WTC11 (cell line): ENCODE results near the gene CD82. TPM values are rescaled to one million over a fixed set of nuclear protein-coding genes. Genes with fewer than 3 reads are reported as not detected.

Experiments used
- ATAC-seq: fragments of 200-7000 bp; cut with Tn5 transposase; 2 replicates; pipeline ENCODE4 v1.10.0; 2021; ENCODE audit warnings: mild to moderate bottlenecking, moderate library complexity
- CTCF ChIA-PET: fragments of 300-600 bp; sonication (Branson Sonifier 250); formaldehyde crosslinking; loops from one replicate; lab custom pipeline; 2021; ENCODE audit warnings: antibody characterized with exemption; lab: Charles Lee
- POLR2A ChIA-PET: fragments of 350-600 bp; sonication (Branson Sonifier 250); formaldehyde crosslinking; loops from one replicate; lab custom pipeline; 2021; ENCODE audit warnings: antibody characterized with exemption; lab: Charles Lee
- DNase-seq: peaks from one replicate; pipeline ENCODE4 v3.0.0; 2021; ENCODE audit warnings: low spot score
- H3K27ac Mint-ChIP-seq: 2 replicates; pipeline ENCODE4 v1.8.0; 2021; ENCODE audit warnings: mixed read lengths
- H3K27me3 Mint-ChIP-seq: 2 replicates; pipeline ENCODE4 v1.8.0; 2021; ENCODE audit warnings: low read depth, mild to moderate bottlenecking, moderate library complexity, mixed read lengths
- H3K36me3 Mint-ChIP-seq: 2 replicates; pipeline ENCODE4 v1.8.0; 2021; ENCODE audit warnings: mixed read lengths
- H3K4me1 Mint-ChIP-seq: 2 replicates; pipeline ENCODE4 v1.8.0; 2022; ENCODE audit warnings: mixed read lengths
- H3K4me3 Mint-ChIP-seq: 2 replicates; pipeline ENCODE4 v1.8.0; 2021; ENCODE audit warnings: mild to moderate bottlenecking, moderate library complexity, mixed read lengths
- H3K9me3 Mint-ChIP-seq: 2 replicates; pipeline ENCODE4 v1.8.0; 2021; ENCODE audit warnings: mixed read lengths
- ELF4 ChIP-seq: sonication (generic); formaldehyde crosslinking; IDR thresholded peaks from 2 replicates; pipeline ENCODE4 v1.8.1; 2022; ENCODE audit warnings: low read depth, mild to moderate bottlenecking, moderate library complexity, missing genetic modification reagents
- GABPB1 ChIP-seq: sonication (generic); formaldehyde crosslinking; IDR thresholded peaks from 2 replicates; pipeline ENCODE4 v1.8.1; 2023; ENCODE audit warnings: mild to moderate bottlenecking, missing genetic modification reagents
- KAT7 ChIP-seq: sonication (generic); formaldehyde crosslinking; IDR thresholded peaks from 2 replicates; pipeline ENCODE4 v1.8.1; 2023; ENCODE audit warnings: missing genetic modification reagents, mild to moderate bottlenecking, borderline replicate concordance
- NFATC4 ChIP-seq: fragments of 250-450 bp; sonication (Bioruptor Pico); IDR thresholded peaks from 2 replicates; pipeline ENCODE4 v1.9.0; 2021; ENCODE audit warnings: mild to moderate bottlenecking
- TCF7 ChIP-seq: sonication (generic); formaldehyde crosslinking; IDR thresholded peaks from 2 replicates; pipeline ENCODE4 v1.8.0; 2022; ENCODE audit warnings: mild to moderate bottlenecking, low read depth, missing genetic modification reagents, moderate library complexity
- ZNF121 ChIP-seq: sonication (generic); formaldehyde crosslinking; IDR thresholded peaks from 2 replicates; pipeline ENCODE4 v1.8.0; 2023; ENCODE audit warnings: missing genetic modification reagents
- ZNF219 ChIP-seq: sonication (generic); formaldehyde crosslinking; IDR thresholded peaks from 2 replicates; pipeline ENCODE4 v1.8.0; 2023; ENCODE audit warnings: missing genetic modification reagents, mild to moderate bottlenecking, borderline replicate concordance
- ZNF423 ChIP-seq: fragments of 250-450 bp; sonication (Bioruptor Pico); IDR thresholded peaks from 2 replicates; pipeline ENCODE4 v2.1.2; 2022; ENCODE audit warnings: mild to moderate bottlenecking, moderate library complexity
- total RNA-seq: library from RNA; stranded (reverse); gene quantifications from 3 replicates; pipeline ENCODE4 v1.2.3, GENCODE V29; 2021
- TF ChIP-seq, protein P1 (sequence below): sonication (generic); formaldehyde crosslinking; IDR thresholded peaks from 2 replicates; pipeline ENCODE4 v1.8.1; 2023; ENCODE audit warnings: mild to moderate bottlenecking, missing genetic modification reagents, moderate library complexity
- TF ChIP-seq, protein P2 (sequence below): sonication (generic); formaldehyde crosslinking; IDR thresholded peaks from 2 replicates; pipeline ENCODE4 v1.8.0; 2022; ENCODE audit warnings: mild to moderate bottlenecking, missing genetic modification reagents
- TF ChIP-seq, protein P3 (sequence below): fragments of 250-450 bp; sonication (Bioruptor Pico); IDR thresholded peaks from 2 replicates; pipeline ENCODE4 v1.9.0; 2021; ENCODE audit warnings: mild to moderate bottlenecking, borderline replicate concordance
- TF ChIP-seq, protein P4 (sequence below): fragments of 250-450 bp; sonication (Bioruptor Pico); IDR thresholded peaks from 2 replicates; pipeline ENCODE4 v1.9.0; 2021; ENCODE audit warnings: mild to moderate bottlenecking
- TF ChIP-seq, protein P5 (sequence below): fragments of 200-600 bp; IDR thresholded peaks from 2 replicates; pipeline ENCODE4 v1.8.0; 2022; ENCODE audit warnings: antibody characterized with exemption

CD82 gene
- total RNA-seq, 1 experiment from 2014 or later, result 15.5 TPM

DNA sequence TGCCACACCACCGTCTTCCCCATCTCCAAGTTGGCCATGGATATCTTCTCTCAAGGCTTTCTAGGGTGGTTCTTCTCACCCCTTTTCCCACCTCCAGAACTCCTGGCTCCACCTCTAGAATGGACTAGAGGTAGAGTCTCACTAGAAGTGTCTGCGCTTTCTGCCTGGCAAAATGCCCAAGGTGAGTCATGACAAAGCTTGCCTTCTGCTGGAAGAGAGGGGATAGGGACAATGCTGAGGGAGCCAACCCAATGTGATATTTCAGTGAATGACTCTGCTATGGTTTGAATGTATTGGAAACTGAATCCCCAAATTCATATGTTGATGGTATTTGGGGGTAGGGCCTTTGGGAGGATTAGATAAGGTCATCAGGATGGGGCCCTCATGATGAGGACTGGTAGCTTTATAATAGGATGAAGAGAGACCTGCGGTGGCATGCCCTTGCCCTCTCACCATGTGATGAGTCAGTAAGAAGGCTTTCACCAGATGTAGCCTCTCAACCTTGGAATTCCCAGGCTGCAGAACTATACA lies 4.1 kb upstream of the CD82 start (continued):
- TF ChIP-seq, protein P1, sequence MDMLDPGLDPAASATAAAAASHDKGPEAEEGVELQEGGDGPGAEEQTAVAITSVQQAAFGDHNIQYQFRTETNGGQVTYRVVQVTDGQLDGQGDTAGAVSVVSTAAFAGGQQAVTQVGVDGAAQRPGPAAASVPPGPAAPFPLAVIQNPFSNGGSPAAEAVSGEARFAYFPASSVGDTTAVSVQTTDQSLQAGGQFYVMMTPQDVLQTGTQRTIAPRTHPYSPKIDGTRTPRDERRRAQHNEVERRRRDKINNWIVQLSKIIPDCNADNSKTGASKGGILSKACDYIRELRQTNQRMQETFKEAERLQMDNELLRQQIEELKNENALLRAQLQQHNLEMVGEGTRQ (CRISPR knock-in tag), result no peak
- TF ChIP-seq, protein P2, sequence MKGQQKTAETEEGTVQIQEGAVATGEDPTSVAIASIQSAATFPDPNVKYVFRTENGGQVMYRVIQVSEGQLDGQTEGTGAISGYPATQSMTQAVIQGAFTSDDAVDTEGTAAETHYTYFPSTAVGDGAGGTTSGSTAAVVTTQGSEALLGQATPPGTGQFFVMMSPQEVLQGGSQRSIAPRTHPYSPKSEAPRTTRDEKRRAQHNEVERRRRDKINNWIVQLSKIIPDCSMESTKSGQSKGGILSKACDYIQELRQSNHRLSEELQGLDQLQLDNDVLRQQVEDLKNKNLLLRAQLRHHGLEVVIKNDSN (CRISPR knock-in tag), result no peak
- TF ChIP-seq, protein P3, sequence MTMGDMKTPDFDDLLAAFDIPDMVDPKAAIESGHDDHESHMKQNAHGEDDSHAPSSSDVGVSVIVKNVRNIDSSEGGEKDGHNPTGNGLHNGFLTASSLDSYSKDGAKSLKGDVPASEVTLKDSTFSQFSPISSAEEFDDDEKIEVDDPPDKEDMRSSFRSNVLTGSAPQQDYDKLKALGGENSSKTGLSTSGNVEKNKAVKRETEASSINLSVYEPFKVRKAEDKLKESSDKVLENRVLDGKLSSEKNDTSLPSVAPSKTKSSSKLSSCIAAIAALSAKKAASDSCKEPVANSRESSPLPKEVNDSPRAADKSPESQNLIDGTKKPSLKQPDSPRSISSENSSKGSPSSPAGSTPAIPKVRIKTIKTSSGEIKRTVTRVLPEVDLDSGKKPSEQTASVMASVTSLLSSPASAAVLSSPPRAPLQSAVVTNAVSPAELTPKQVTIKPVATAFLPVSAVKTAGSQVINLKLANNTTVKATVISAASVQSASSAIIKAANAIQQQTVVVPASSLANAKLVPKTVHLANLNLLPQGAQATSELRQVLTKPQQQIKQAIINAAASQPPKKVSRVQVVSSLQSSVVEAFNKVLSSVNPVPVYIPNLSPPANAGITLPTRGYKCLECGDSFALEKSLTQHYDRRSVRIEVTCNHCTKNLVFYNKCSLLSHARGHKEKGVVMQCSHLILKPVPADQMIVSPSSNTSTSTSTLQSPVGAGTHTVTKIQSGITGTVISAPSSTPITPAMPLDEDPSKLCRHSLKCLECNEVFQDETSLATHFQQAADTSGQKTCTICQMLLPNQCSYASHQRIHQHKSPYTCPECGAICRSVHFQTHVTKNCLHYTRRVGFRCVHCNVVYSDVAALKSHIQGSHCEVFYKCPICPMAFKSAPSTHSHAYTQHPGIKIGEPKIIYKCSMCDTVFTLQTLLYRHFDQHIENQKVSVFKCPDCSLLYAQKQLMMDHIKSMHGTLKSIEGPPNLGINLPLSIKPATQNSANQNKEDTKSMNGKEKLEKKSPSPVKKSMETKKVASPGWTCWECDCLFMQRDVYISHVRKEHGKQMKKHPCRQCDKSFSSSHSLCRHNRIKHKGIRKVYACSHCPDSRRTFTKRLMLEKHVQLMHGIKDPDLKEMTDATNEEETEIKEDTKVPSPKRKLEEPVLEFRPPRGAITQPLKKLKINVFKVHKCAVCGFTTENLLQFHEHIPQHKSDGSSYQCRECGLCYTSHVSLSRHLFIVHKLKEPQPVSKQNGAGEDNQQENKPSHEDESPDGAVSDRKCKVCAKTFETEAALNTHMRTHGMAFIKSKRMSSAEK (CRISPR knock-in tag), result no peak
- TF ChIP-seq, protein P4, sequence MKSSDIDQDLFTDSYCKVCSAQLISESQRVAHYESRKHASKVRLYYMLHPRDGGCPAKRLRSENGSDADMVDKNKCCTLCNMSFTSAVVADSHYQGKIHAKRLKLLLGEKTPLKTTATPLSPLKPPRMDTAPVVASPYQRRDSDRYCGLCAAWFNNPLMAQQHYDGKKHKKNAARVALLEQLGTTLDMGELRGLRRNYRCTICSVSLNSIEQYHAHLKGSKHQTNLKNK (CRISPR knock-in tag), result no peak
- no peak for TF ChIP-seq ZNF219 (CRISPR knock-in tag)
- TF ChIP-seq, protein P5, sequence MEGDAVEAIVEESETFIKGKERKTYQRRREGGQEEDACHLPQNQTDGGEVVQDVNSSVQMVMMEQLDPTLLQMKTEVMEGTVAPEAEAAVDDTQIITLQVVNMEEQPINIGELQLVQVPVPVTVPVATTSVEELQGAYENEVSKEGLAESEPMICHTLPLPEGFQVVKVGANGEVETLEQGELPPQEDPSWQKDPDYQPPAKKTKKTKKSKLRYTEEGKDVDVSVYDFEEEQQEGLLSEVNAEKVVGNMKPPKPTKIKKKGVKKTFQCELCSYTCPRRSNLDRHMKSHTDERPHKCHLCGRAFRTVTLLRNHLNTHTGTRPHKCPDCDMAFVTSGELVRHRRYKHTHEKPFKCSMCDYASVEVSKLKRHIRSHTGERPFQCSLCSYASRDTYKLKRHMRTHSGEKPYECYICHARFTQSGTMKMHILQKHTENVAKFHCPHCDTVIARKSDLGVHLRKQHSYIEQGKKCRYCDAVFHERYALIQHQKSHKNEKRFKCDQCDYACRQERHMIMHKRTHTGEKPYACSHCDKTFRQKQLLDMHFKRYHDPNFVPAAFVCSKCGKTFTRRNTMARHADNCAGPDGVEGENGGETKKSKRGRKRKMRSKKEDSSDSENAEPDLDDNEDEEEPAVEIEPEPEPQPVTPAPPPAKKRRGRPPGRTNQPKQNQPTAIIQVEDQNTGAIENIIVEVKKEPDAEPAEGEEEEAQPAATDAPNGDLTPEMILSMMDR, result no peak

DNA sequence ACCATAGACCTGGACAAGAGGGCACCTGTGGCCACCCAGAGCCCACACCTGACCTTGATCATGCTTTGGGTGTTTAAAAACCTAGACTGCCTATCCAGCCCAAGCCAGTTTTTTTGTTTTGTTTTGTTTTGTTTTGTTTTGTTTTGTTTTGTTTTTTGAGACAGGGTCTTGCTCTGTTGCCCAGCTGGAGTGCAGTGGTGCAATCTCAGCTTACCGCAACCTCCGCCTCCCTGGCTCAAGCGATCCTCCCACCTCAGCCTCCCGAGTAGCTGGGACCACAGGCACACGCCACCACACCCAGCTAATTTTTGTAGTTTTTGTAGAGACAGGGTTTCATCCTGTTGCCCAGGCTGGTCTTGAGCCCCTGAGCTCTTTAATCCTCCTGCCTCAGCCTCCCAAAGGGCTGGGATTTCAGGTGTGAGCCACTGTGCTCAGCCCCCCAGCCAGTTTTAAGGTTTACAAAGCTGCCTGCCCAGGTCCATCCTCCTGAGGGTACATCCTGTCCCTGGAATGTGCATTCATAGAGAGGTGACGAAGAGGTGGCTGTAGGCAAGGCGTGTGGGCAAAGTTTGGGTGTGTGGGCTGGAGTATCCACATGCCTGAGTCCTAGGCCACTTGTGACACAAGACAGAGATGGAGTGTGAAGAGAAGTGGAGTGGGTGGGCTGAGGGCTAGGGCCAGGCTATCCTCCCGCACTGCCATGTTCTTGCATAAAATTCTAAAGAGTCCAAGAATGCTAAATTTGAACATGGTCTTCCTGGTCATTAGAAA lies 3.3 kb upstream of the CD82 start:
- DNase-seq (no peak), ATAC-seq (no peak)
- Mint-ChIP-seq H3K9me3 (no peaks in the 10 kb centered on the region), H3K4me3 (no peak overlapping the region), H3K27ac (no peak overlapping the region), H3K27me3 (peaks cover 38% of the 10 kb centered on the region), H3K36me3 (no peaks in the 10 kb centered on the region), H3K4me1 (peaks cover 59% of the 10 kb centered on the region)
- TF ChIP-seq ZNF121 (CRISPR knock-in tag), result peak; percentile 75
- TF ChIP-seq GABPB1 (CRISPR knock-in tag), result no peak
- ChIA-PET CTCF (interaction anchor here (13.5 kb wide), 1 partner anchor 55 kb away, joined by 250 read pairs; no protein-coding TSS in a partner anchor), POLR2A (no interaction called here)

DNA sequence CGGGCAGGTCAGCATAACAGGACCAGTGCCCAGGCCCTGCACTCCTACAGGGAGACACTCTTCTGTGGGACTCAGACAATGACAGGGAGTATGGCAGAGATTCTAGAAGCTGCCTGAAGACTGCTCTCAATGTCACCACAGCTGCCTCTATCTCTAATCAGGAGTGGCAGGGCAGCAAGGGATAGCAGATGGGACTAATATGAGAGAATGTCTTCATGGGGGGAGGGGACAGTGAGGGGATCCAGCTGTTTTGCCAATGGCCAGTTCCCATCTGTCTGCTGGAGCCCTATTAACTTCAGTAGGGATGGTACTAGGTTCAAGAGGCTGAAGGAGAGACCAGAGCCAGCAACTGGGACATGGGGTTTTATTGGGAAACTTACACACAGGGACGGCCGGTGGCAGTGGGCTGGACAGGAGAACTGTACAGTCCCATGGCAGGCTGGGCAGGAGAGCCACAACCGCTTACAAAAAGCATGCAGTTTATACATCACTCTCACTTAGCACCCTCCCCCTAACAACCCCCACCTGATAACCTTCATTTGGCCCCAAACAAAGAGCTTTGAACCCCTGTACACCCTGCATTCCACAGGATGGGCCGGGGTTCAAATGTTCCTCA lies 2.5 kb upstream of the CD82 start:
- ATAC-seq (no peak), DNase-seq (no peak)
- H3K27me3 Mint-ChIP-seq, result peaks cover 46% of the 10 kb centered on the region
- TF ChIP-seq KAT7 (CRISPR knock-in tag) (no peak), ELF4 (CRISPR knock-in tag) (no peak), ZNF423 (no peak), NFATC4 (no peak), TCF7 (no peak)
- H3K4me1 Mint-ChIP-seq, result peaks cover 59% of the 10 kb centered on the region
- H3K27ac Mint-ChIP-seq, result no peak overlapping the region
- H3K36me3 Mint-ChIP-seq, result no peaks in the 10 kb centered on the region
- ChIA-PET POLR2A (no interaction called here), CTCF (interaction anchor here (0.8 to 13.5 kb wide), 2 partner anchors 52 to 55 kb away, joined by 3 to 250 read pairs; no protein-coding TSS in a partner anchor)
- no peak overlapping the region for H3K4me3 Mint-ChIP-seq
- H3K9me3 Mint-ChIP-seq, result no peaks in the 10 kb centered on the region
